Neuronal stem cell (in vitro differentiated cells): Measurements from ENCODE around the gene SSH3.
A peak's percentile ranks its signal among the peaks of the same experiment; 100 is the strongest.

Experiments used
- DNase-seq: peaks from one replicate; pipeline ENCODE4 v3.0.0-alpha.2; 2013; ENCODE audit warnings: low spot score
- H2AFZ ChIP-seq: one replicate; pipeline ENCODE4 v1.6.1; 2013; ENCODE audit warnings: mild to moderate bottlenecking, low read length, inconsistent platforms
- H2AK5ac ChIP-seq: 2 replicates; pipeline ENCODE4 v1.6.1; 2013; ENCODE audit warnings: low read depth, mild to moderate bottlenecking, inconsistent platforms, low read length, moderate library complexity, mixed read lengths
- H2BK120ac ChIP-seq: 2 replicates; pipeline ENCODE4 v1.6.1; 2013; ENCODE audit warnings: low read depth, mild to moderate bottlenecking, inconsistent platforms, low read length, moderate library complexity, mixed read lengths
- H2BK12ac ChIP-seq: one replicate; pipeline ENCODE4 v1.6.1; 2013; ENCODE audit warnings: low read length, inconsistent platforms
- H2BK15ac ChIP-seq: 2 replicates; pipeline ENCODE4 v1.6.1; 2013; ENCODE audit warnings: mild to moderate bottlenecking, low read length, inconsistent platforms, mixed read lengths
- H2BK5ac ChIP-seq: one replicate; pipeline ENCODE4 v1.6.1; 2013; ENCODE audit warnings: inconsistent platforms, mild to moderate bottlenecking, low read length, moderate library complexity
- H3K14ac ChIP-seq: one replicate; pipeline ENCODE4 v1.6.1; 2013; ENCODE audit warnings: low read length, inconsistent platforms
- H3K18ac ChIP-seq: 2 replicates; pipeline ENCODE4 v1.6.1; 2013; ENCODE audit warnings: low read length, inconsistent platforms
- H3K23ac ChIP-seq: 2 replicates; pipeline ENCODE4 v1.6.1; 2013; ENCODE audit warnings: low read depth, mild to moderate bottlenecking, mixed read lengths, low read length, inconsistent platforms; ENCODE audit not compliant: poor library complexity
- H3K27ac ChIP-seq: replicated peaks from 3 replicates; pipeline ENCODE4 v1.5.1; 2013; ENCODE audit warnings: low read length, inconsistent platforms
- H3K27me3 ChIP-seq, 3 experiments: 2 replicates each; pipeline ENCODE4 v1.6.1; 2013; ENCODE audit warnings: low read length in 3 of 3, mild to moderate bottlenecking in 2 of 3, inconsistent platforms in 1 of 3, low read depth in 1 of 3, mixed read lengths in 1 of 3, moderate library complexity in 1 of 3; ENCODE audit not compliant: control insufficient read depth in 3 of 3, insufficient read depth in 3 of 3
- H3K36me3 ChIP-seq, 2 donors: replicated peaks in 1 of 2; 2 replicates each; pipeline ENCODE4 v1.6.1; 2013; ENCODE audit warnings: low read length in 2 of 2; ENCODE audit not compliant: control insufficient read depth in 2 of 2, insufficient read depth in 2 of 2
- H3K4ac ChIP-seq: 2 replicates; pipeline ENCODE4 v1.6.1; 2013; ENCODE audit warnings: inconsistent platforms, mild to moderate bottlenecking, low read length, moderate library complexity
- H3K4me1 ChIP-seq, 2 donors: 1 replicate in 1 of 2; 2 replicates in 1 of 2; pipeline ENCODE4 v1.6.1; 2013; ENCODE audit warnings: low read length in 2 of 2, low read depth in 1 of 2; ENCODE audit not compliant: control insufficient read depth in 2 of 2, insufficient read depth in 1 of 2
- H3K4me2 ChIP-seq: one replicate; pipeline ENCODE4 v1.6.1; 2013; ENCODE audit warnings: mild to moderate bottlenecking, low read length, inconsistent platforms; ENCODE audit not compliant: insufficient read depth, poor library complexity, severe bottlenecking
- H3K4me3 ChIP-seq, 2 donors: 2 replicates each; pipeline ENCODE4 v1.5.1; 2013; ENCODE audit warnings: low read length in 2 of 2, mild to moderate bottlenecking in 2 of 2, inconsistent platforms in 1 of 2, moderate library complexity in 1 of 2
- H3K79me1 ChIP-seq: one replicate; pipeline ENCODE4 v1.6.1; 2013; ENCODE audit warnings: low read depth, mild to moderate bottlenecking, inconsistent platforms, low read length, moderate library complexity
- H3K9ac ChIP-seq: one replicate; pipeline ENCODE4 v1.6.1; 2013; ENCODE audit warnings: mild to moderate bottlenecking, low read depth, low read length, inconsistent platforms; ENCODE audit not compliant: poor library complexity
- H3K9me3 ChIP-seq, 2 donors: replicated peaks in 1 of 2; 2 replicates each; pipeline versions ENCODE3 to v1.6.1; 2013; ENCODE audit warnings: low read length in 2 of 2, mild to moderate bottlenecking in 2 of 2, inconsistent platforms in 1 of 2, low read depth in 1 of 2, mixed read lengths in 1 of 2, moderate library complexity in 1 of 2; ENCODE audit not compliant: control insufficient read depth in 2 of 2, insufficient read depth in 1 of 2
- H4K8ac ChIP-seq: one replicate; pipeline ENCODE4 v1.6.1; 2013; ENCODE audit warnings: low read depth, mild to moderate bottlenecking, inconsistent platforms, low read length, moderate library complexity
- H4K91ac ChIP-seq: one replicate; pipeline ENCODE4 v1.6.1; 2013; ENCODE audit warnings: low read length, low read depth, mild to moderate bottlenecking, inconsistent platforms; ENCODE audit not compliant: poor library complexity
- WGBS, 2 donors: extraction: QIAGEN DNeasy Blood & Tissue Kit; methylation state at CpG; one replicate each; pipeline ENCODE4 v1.1.7; 2013; ENCODE audit warnings: missing lambda C conversion rate in 2 of 2, mixed read lengths in 1 of 2; ENCODE audit not compliant: insufficient read length in 2 of 2, insufficient replicate concordance in 1 of 2; ENCODE audit errors: extremely low coverage in 2 of 2; 5-methylcytosine and 5-hydroxymethylcytosine counted together

The SSH3 gene

GRCh38 chr11:67279589-67280340 is 23.6 kb upstream of the SSH3 start:
- WGBS, 2 donors: no CpG with 5 or more reads among the region's 17 CpGs
- no peak overlapping the region for H2BK5ac ChIP-seq
- no peak overlapping the region for H2BK120ac ChIP-seq
- no peak overlapping the region for H4K91ac ChIP-seq
- H3K4me3 ChIP-seq: no peak overlapping the region
- H3K79me1 ChIP-seq: peaks cover 18% of the 10 kb centered on the region
- H3K14ac ChIP-seq: no peak overlapping the region
- peak overlapping the region; percentile 55 for H3K23ac ChIP-seq
- H3K9me3 ChIP-seq: no peaks in the 10 kb centered on the region
- H3K4me2 ChIP-seq: no peak overlapping the region
- H3K9ac ChIP-seq: no peak overlapping the region
- H2BK15ac ChIP-seq: no peak overlapping the region
- no peak overlapping the region for H3K27ac ChIP-seq
- no peak overlapping the region for H2BK12ac ChIP-seq
- no peak for DNase-seq
- no peaks in the 10 kb centered on the region for H3K27me3 ChIP-seq
- peaks cover 6 to 11% of the 10 kb centered on the region in 2 donors for H3K4me1 ChIP-seq
- H2AFZ ChIP-seq: no peak overlapping the region
- peaks cover 46 to 70% of the 10 kb centered on the region in 2 donors for H3K36me3 ChIP-seq
- H3K4ac ChIP-seq: no peak overlapping the region
- no peak overlapping the region for H3K18ac ChIP-seq
- H4K8ac ChIP-seq: no peak overlapping the region
- peak overlapping the region; percentile 70 for H2AK5ac ChIP-seq

- no peak overlapping the region for H4K8ac ChIP-seq
- peaks cover 50 to 72% of the 10 kb centered on the region in 2 donors for H3K36me3 ChIP-seq
- no peak overlapping the region for H2BK120ac ChIP-seq
- H3K9me3 ChIP-seq: no peaks in the 10 kb centered on the region
- peak overlapping the region; percentile 17 for H3K23ac ChIP-seq
- no peak overlapping the region for H3K18ac ChIP-seq
- peaks cover 4 to 11% of the 10 kb centered on the region in 2 donors for H3K4me1 ChIP-seq
- no peak overlapping the region for H2AFZ ChIP-seq
- no peak overlapping the region for H3K27ac ChIP-seq
- peaks cover 18% of the 10 kb centered on the region for H3K79me1 ChIP-seq
- no peak overlapping the region for H2BK12ac ChIP-seq
- H3K27me3 ChIP-seq: no peaks in the 10 kb centered on the region
- H3K4me2 ChIP-seq: no peak overlapping the region
- peak overlapping the region in 1 of 2 donors; percentile 29 for H3K4me3 ChIP-seq
- H3K9ac ChIP-seq: no peak overlapping the region
- H2BK15ac ChIP-seq: no peak overlapping the region
- no CpG with 5 or more reads among the region's 13 CpGs for WGBS, 2 donors
- H3K14ac ChIP-seq: peak overlapping the region; percentile 21
- no peak overlapping the region for H2AK5ac ChIP-seq
- no peak overlapping the region for H2BK5ac ChIP-seq
- no peak overlapping the region for H3K4ac ChIP-seq
- no peak overlapping the region for H4K91ac ChIP-seq
- no peak for DNase-seq
Measured at GRCh38 chr11:67280341-67280787, 23.0 kb upstream of the SSH3 start.

GRCh38 chr11:67280788-67281551 is 22.4 kb upstream of the SSH3 start:
- no peak overlapping the region for H3K9ac ChIP-seq
- peak overlapping the region; percentile 17 for H3K23ac ChIP-seq
- H4K91ac ChIP-seq: no peak overlapping the region
- no peak overlapping the region for H2BK15ac ChIP-seq
- no peak overlapping the region for H4K8ac ChIP-seq
- no peak overlapping the region for H2AK5ac ChIP-seq
- H3K18ac ChIP-seq: no peak overlapping the region
- H3K4ac ChIP-seq: no peak overlapping the region
- H2BK120ac ChIP-seq: no peak overlapping the region
- DNase-seq: no peak
- no peak overlapping the region for H3K4me2 ChIP-seq
- H3K79me1 ChIP-seq: peaks cover 15% of the 10 kb centered on the region
- no peak overlapping the region for H3K14ac ChIP-seq
- peaks cover 55 to 74% of the 10 kb centered on the region in 2 donors for H3K36me3 ChIP-seq
- no CpG with 5 or more reads among the region's 31 CpGs for WGBS, 2 donors
- H3K27ac ChIP-seq: no peak overlapping the region
- H3K9me3 ChIP-seq: no peaks in the 10 kb centered on the region
- no peak overlapping the region for H2AFZ ChIP-seq
- H2BK5ac ChIP-seq: no peak overlapping the region
- H3K27me3 ChIP-seq: no peaks in the 10 kb centered on the region
- H3K4me3 ChIP-seq: peak overlapping the region in 1 of 2 donors; percentile 29
- peaks cover 4 to 11% of the 10 kb centered on the region in 2 donors for H3K4me1 ChIP-seq
- no peak overlapping the region for H2BK12ac ChIP-seq

GRCh38 chr11:67281552-67282150 is 21.7 kb upstream of the SSH3 start:
- Histone ChIP-seq H2BK12ac (no peak overlapping the region), H2BK120ac (no peak overlapping the region), H2AK5ac (no peak overlapping the region), H3K9me3 (no peaks in the 10 kb centered on the region), H4K8ac (no peak overlapping the region), H3K4me1 (peaks cover 4 to 10% of the 10 kb centered on the region in 2 donors), H3K4me3 (no peak overlapping the region), H4K91ac (no peak overlapping the region), H2AFZ (no peak overlapping the region), H2BK15ac (no peak overlapping the region), H3K18ac (no peak overlapping the region), H3K36me3 (peaks cover 57 to 81% of the 10 kb centered on the region in 2 donors), H2BK5ac (no peak overlapping the region), H3K23ac (peak overlapping the region; percentile 55), H3K4ac (no peak overlapping the region), H3K27ac (no peak overlapping the region), H3K14ac (no peak overlapping the region), H3K4me2 (no peak overlapping the region), H3K79me1 (peaks cover 14% of the 10 kb centered on the region), H3K27me3 (no peaks in the 10 kb centered on the region), H3K9ac (peak overlapping the region; percentile 30)
- no CpG with 5 or more reads among the region's 27 CpGs for WGBS, 2 donors
- DNase-seq: no peak
